BLaER1 (cell line): ENCODE data around the gene ASB12.
A peak's percentile ranks its signal among the peaks of the same experiment; 100 is the strongest.

ENCODE experiments used
- H3K27ac ChIP-seq: shearing (Covaris generic); formaldehyde crosslinking; 2 replicates; pipeline ENCODE4 v1.8.1; 2022
- H3K27me3 ChIP-seq: shearing (Covaris generic); formaldehyde crosslinking; 2 replicates; pipeline ENCODE4 v1.8.1; 2022
- H3K36me3 ChIP-seq: shearing (Covaris generic); formaldehyde crosslinking; 2 replicates; pipeline ENCODE4 v1.8.1; 2022
- H3K4me1 ChIP-seq: shearing (Covaris generic); formaldehyde crosslinking; 2 replicates; pipeline ENCODE4 v1.8.1; 2022
- H3K4me2 ChIP-seq: shearing (Covaris generic); formaldehyde crosslinking; 2 replicates; pipeline ENCODE4 v1.8.1; 2022
- H3K4me3 ChIP-seq: shearing (Covaris generic); formaldehyde crosslinking; 2 replicates; pipeline ENCODE4 v1.8.1; 2022
- H3K9ac ChIP-seq: shearing (Covaris generic); formaldehyde crosslinking; 2 replicates; pipeline ENCODE4 v1.8.1; 2022
- H3K9me3 ChIP-seq: shearing (Covaris generic); formaldehyde crosslinking; 2 replicates; pipeline ENCODE4 v1.8.1; 2022
- H4K20me1 ChIP-seq: shearing (Covaris generic); formaldehyde crosslinking; 2 replicates; pipeline ENCODE4 v1.8.1; 2022
- Cebpa-rat ChIP-seq: shearing (Covaris generic); IDR thresholded peaks from 2 replicates; pipeline ENCODE4 v1.8.1; 2022

ASB12 gene

DNA sequence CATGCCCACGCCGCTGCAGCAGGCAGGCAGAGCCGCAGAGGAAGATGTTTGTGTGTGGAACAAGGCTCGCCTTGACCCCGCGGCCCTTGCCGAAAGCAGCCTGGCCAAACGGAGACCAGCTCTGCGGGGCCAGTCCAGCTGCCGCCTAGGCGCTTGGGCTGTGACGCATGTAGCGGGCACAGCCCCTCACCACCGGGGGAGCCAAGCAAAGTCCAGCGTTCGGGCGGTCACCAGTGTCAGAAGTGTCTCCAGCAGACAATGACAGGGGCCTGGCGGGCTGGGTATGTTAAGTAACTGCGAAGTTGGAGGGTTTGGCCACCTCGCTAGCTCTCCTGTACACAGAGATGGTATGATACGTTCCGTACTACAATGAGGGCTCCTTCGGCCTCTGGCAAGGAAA, 26.2 kb downstream of the ASB12 start:
- Histone ChIP-seq H3K36me3 (no peaks in the 10 kb centered on the region), H4K20me1 (peaks cover 53% of the 10 kb centered on the region), H3K4me2 (peak overlapping the region; percentile 79), H3K4me3 (peak overlapping the region; percentile 72), H3K9ac (peak overlapping the region; percentile 79), H3K4me1 (peaks cover 30% of the 10 kb centered on the region), H3K27ac (peak overlapping the region; percentile 72), H3K9me3 (peaks cover 8% of the 10 kb centered on the region; the same call in 1 of the 2 replicates), H3K27me3 (peaks cover 43% of the 10 kb centered on the region)
- TF ChIP-seq Cebpa-rat, result no peak

GRCh38 chrX:64202808-64203325, 27.5 kb downstream of the ASB12 start:
- Histone ChIP-seq H3K9me3 (peaks cover 6% of the 10 kb centered on the region; the same call in 1 of the 2 replicates), H3K4me3 (no peak overlapping the region), H3K27me3 (peaks cover 53% of the 10 kb centered on the region), H4K20me1 (peaks cover 67% of the 10 kb centered on the region), H3K4me1 (peaks cover 27% of the 10 kb centered on the region), H3K4me2 (no peak overlapping the region; the same call in 1 of the 2 replicates), H3K9ac (no peak overlapping the region), H3K27ac (no peak overlapping the region), H3K36me3 (no peaks in the 10 kb centered on the region)
- no peak for TF ChIP-seq Cebpa-rat

- Histone ChIP-seq H3K4me3 (no peak overlapping the region), H3K9me3 (no peaks in the 10 kb centered on the region), H3K4me2 (no peak overlapping the region), H3K27me3 (peaks cover 55% of the 10 kb centered on the region), H3K9ac (no peak overlapping the region), H3K36me3 (peaks cover 8% of the 10 kb centered on the region), H4K20me1 (peaks cover 100% of the 10 kb centered on the region), H3K4me1 (peaks cover 4% of the 10 kb centered on the region; the same call in 1 of the 2 replicates), H3K27ac (no peak overlapping the region)
- no peak for TF ChIP-seq Cebpa-rat
Measured at GRCh38 chrX:64198036-64198435, 32.4 kb downstream of the ASB12 start.

DNA sequence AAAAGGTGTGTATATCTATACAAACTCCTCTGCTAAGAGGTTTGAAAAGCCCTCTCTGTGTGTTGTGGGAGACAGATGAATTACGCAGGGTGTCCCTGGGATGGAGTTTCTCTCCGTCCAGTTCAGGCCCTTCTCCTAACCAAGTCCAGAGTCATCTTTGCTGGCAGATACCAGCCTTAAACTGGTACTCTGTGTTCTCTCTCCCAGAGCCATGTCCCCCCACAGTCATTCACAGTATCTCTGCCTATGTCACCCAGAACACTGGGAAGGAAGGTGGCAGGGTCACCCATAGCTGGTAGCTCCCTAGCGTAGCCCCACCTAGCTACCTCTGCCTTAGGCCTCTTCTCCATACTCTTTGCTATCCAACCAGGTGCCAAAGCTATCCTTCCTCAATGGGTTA, 33.8 kb downstream of the ASB12 start:
- peaks cover 22% of the 10 kb centered on the region for H3K36me3 ChIP-seq
- no peak overlapping the region for H3K27ac ChIP-seq
- H3K4me3 ChIP-seq, result no peak overlapping the region
- TF ChIP-seq Cebpa-rat, result no peak
- peaks cover 41% of the 10 kb centered on the region for H3K27me3 ChIP-seq
- H3K9me3 ChIP-seq, result no peaks in the 10 kb centered on the region
- no peak overlapping the region for H3K9ac ChIP-seq
- peaks cover 4% of the 10 kb centered on the region; the same call in 1 of the 2 replicates for H3K4me1 ChIP-seq
- no peak overlapping the region for H3K4me2 ChIP-seq
- H4K20me1 ChIP-seq, result peaks cover 91% of the 10 kb centered on the region

DNA sequence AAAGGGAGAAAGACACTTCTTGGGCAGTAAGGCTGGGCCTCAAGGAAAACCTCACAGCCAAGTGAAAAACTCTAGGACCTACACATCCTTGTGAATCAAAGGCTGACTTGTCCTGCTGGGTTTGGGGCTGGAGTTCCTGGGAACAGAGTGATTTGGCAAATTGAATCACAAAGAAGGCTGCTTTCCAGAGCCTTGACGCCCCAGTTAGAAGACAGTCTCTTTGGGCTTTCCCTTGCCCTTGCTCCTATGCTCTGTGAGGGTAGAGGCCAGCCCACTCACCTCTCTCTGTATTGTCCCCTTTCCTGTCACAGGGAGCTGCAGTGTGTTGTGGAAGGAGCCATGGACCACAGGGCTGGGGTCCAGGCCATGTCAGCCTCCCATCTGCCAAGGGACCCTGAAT, 34.5 kb downstream of the ASB12 start:
- Histone ChIP-seq H3K4me3 (no peak overlapping the region), H3K4me2 (no peak overlapping the region), H3K4me1 (peaks cover 4% of the 10 kb centered on the region; the same call in 1 of the 2 replicates), H3K9ac (no peak overlapping the region), H3K9me3 (no peaks in the 10 kb centered on the region), H3K27me3 (peaks cover 34% of the 10 kb centered on the region), H3K36me3 (peaks cover 30% of the 10 kb centered on the region), H4K20me1 (peaks cover 83% of the 10 kb centered on the region), H3K27ac (no peak overlapping the region)
- TF ChIP-seq Cebpa-rat, result no peak

DNA sequence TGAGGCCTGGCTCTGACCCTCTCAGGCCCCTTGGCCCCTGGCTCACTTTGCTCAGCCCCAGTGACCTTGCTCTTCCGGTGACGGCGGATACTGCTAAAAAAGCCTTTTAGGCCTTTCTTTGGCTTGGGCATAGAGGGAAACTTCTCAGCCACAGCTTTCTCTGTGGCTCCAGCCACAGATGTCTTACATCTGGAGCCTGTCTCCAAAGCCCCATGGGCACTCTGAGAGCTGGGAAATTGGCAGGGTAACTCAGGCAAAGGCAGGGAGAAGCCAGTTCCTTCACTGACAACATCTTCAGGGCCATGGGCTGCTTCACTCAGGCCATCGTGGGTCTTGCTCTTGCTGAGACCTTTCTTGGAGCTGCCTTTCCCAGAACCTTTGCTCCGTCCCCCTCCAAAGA, 37.7 kb downstream of the ASB12 start:
- no peak overlapping the region for H3K27ac ChIP-seq
- no peaks in the 10 kb centered on the region for H3K9me3 ChIP-seq
- H3K4me1 ChIP-seq, result no peaks in the 10 kb centered on the region
- H3K27me3 ChIP-seq, result peaks cover 10% of the 10 kb centered on the region; the same call in 1 of the 2 replicates
- peaks cover 52% of the 10 kb centered on the region for H4K20me1 ChIP-seq
- H3K4me2 ChIP-seq, result no peak overlapping the region
- H3K4me3 ChIP-seq, result no peak overlapping the region
- peaks cover 52% of the 10 kb centered on the region for H3K36me3 ChIP-seq
- H3K9ac ChIP-seq, result no peak overlapping the region
- TF ChIP-seq Cebpa-rat, result no peak

DNA sequence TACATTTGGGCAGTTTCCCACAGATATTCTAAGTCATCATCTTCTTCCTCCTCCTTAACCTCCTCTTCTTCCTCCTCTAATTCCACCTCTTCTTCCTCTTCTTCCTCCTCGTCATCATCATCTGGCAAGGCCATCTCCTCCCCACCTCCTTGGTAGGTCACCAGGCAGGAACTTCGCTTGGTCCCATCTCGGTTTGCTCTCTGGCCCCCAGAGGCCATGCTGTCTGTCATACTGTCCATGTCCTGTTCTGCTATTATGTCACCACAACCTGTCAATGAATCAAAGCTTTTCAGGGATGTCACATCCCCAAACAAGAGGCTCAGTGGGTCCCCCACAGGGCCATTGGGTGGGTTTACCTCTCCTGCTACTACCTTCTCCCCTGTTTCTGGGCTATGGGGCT, 38.4 kb downstream of the ASB12 start:
- H3K27ac ChIP-seq, result no peak overlapping the region
- peaks cover 58% of the 10 kb centered on the region for H3K36me3 ChIP-seq
- H3K4me2 ChIP-seq, result no peak overlapping the region
- H3K9ac ChIP-seq, result no peak overlapping the region
- H3K4me3 ChIP-seq, result no peak overlapping the region
- H4K20me1 ChIP-seq, result peaks cover 45% of the 10 kb centered on the region
- no peak for TF ChIP-seq Cebpa-rat
- no peaks in the 10 kb centered on the region for H3K4me1 ChIP-seq
- no peaks in the 10 kb centered on the region for H3K9me3 ChIP-seq
- H3K27me3 ChIP-seq, result peaks cover 7% of the 10 kb centered on the region; the same call in 1 of the 2 replicates

DNA sequence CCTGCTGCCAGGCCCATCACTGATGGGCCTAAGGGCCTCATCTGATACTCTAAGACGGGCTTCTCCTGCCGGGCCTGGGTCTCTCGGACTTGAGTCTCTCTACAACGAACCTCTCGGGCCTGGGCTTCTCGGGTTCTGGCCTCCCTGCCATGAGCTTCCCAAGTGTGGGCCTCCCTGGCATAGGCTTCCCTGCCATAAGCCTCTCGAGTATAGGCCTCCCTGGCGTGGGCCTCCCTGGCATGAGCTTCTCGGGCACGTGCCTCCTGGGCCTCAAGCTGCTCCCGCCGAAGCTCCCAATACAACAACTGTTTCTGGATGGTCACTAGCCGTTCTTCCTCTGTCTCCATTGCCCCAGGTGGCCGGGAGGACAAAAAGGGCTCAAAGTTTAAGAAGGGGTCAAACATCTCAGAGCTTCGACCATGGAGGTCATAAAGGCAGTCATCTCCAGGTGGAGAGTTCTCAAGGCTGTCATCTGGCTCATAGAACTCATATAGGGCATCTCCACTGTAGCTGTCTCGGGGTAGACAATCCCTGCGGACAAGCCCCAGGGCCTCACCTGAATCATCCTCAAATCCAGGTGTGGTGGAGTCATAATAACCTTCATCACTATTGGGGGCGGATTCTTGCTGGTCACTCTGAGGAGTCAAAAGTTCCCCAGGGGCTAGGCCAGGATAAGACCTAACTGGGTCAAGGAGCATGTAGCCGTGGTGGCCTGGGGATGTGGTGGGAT, 39.0 kb downstream of the ASB12 start:
- peaks cover 58% of the 10 kb centered on the region for H3K36me3 ChIP-seq
- H3K9me3 ChIP-seq, result no peaks in the 10 kb centered on the region
- no peak for TF ChIP-seq Cebpa-rat
- H3K4me1 ChIP-seq, result no peaks in the 10 kb centered on the region
- peaks cover 6% of the 10 kb centered on the region; the same call in 1 of the 2 replicates for H3K27me3 ChIP-seq
- no peak overlapping the region for H3K4me3 ChIP-seq
- H3K27ac ChIP-seq, result no peak overlapping the region
- no peak overlapping the region for H3K4me2 ChIP-seq
- H4K20me1 ChIP-seq, result peaks cover 39% of the 10 kb centered on the region
- H3K9ac ChIP-seq, result no peak overlapping the region

- no peak overlapping the region for H3K9ac ChIP-seq
- H3K9me3 ChIP-seq, result no peaks in the 10 kb centered on the region
- TF ChIP-seq Cebpa-rat, result no peak
- no peak overlapping the region for H3K4me3 ChIP-seq
- H3K27me3 ChIP-seq, result no peaks in the 10 kb centered on the region
- peaks cover 27% of the 10 kb centered on the region for H4K20me1 ChIP-seq
- H3K4me2 ChIP-seq, result no peak overlapping the region
- peaks cover 58% of the 10 kb centered on the region for H3K36me3 ChIP-seq
- H3K27ac ChIP-seq, result no peak overlapping the region
- no peaks in the 10 kb centered on the region for H3K4me1 ChIP-seq
Measured at GRCh38 chrX:64190136-64190740, 40.2 kb downstream of the ASB12 start.

- Histone ChIP-seq H3K4me2 (no peak overlapping the region), H3K9me3 (no peaks in the 10 kb centered on the region), H3K4me1 (no peaks in the 10 kb centered on the region), H4K20me1 (peaks cover 14% of the 10 kb centered on the region; the same call in 1 of the 2 replicates), H3K4me3 (no peak overlapping the region), H3K36me3 (peaks cover 58% of the 10 kb centered on the region), H3K27ac (no peak overlapping the region), H3K9ac (no peak overlapping the region), H3K27me3 (peaks cover 8% of the 10 kb centered on the region; the same call in 1 of the 2 replicates)
- no peak for TF ChIP-seq Cebpa-rat
Measured at GRCh38 chrX:64188901-64189300, 41.5 kb downstream of the ASB12 start.
